ENCODE measurements around the gene TSPAN3.

- TF ChIP-seq CTCF (IDR thresholded peaks at IDR 0.05): peak; percentile 50 to 69 (median 56)
- TF ChIP-seq POLR2AphosphoS5 (IDR thresholded peaks at IDR 0.05): no peak
- no peak for TF ChIP-seq POLR2A (IDR thresholded peaks at IDR 0.05)
- TF ChIP-seq EP300 (IDR thresholded peaks at IDR 0.05): no peak
These were observed 36.0 kb downstream of the TSPAN3 start for GRCh38 chr15:77034695-77035489.
